ENCODE measurements around the gene TESK2.

The TESK2 gene

DNA sequence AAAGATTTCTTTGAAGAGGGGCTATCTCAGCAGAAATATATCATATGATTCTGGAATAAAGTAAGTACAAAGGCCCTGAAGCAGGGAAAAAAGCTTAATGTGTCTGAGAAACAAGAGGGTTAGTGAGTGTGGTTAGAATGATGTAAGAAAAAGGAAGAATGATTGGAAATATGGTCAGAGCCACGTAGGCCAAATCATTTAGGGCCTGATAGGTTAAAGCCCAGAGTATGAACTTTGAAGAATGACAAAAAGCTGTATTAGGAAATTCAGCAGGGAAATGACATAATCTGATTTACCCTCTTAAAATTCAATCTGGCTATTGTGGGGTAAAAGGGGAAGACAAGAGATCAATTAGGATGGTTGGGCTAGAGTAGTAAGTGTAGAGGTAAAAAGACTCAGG lies 81.7 kb downstream of the TESK2 start:
- no peaks in the 10 kb centered on the region for H3K27me3 ChIP-seq (ENCODE audit: insufficient read depth, low read depth)
- no peaks in the 10 kb centered on the region for H3K36me3 ChIP-seq (ENCODE audit: insufficient read depth)
- H3K4me1 ChIP-seq (ENCODE audit: low read depth, poor library complexity, severe bottlenecking) = no peaks in the 10 kb centered on the region
- no peak overlapping the region for H3K9ac ChIP-seq
- TF ChIP-seq, protein P1, sequence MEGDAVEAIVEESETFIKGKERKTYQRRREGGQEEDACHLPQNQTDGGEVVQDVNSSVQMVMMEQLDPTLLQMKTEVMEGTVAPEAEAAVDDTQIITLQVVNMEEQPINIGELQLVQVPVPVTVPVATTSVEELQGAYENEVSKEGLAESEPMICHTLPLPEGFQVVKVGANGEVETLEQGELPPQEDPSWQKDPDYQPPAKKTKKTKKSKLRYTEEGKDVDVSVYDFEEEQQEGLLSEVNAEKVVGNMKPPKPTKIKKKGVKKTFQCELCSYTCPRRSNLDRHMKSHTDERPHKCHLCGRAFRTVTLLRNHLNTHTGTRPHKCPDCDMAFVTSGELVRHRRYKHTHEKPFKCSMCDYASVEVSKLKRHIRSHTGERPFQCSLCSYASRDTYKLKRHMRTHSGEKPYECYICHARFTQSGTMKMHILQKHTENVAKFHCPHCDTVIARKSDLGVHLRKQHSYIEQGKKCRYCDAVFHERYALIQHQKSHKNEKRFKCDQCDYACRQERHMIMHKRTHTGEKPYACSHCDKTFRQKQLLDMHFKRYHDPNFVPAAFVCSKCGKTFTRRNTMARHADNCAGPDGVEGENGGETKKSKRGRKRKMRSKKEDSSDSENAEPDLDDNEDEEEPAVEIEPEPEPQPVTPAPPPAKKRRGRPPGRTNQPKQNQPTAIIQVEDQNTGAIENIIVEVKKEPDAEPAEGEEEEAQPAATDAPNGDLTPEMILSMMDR (conservative IDR thresholded peaks at IDR 0.05; ENCODE audit: low read depth, low read length) = no peak
- H3K4me2 ChIP-seq = no peak overlapping the region
- H3K79me2 ChIP-seq (ENCODE audit: insufficient read depth, low read depth) = no peaks in the 10 kb centered on the region
- H2AFZ ChIP-seq (ENCODE audit: low read depth) = no peak overlapping the region
- no peak overlapping the region for H3K27ac ChIP-seq
- no peak overlapping the region for H3K4me3 ChIP-seq (IDR thresholded peaks at IDR 0.05; ENCODE audit: insufficient read depth, low read depth, low read length)
- H4K20me1 ChIP-seq (ENCODE audit: insufficient read depth) = no peaks in the 10 kb centered on the region

GRCh38 chr1:45407629-45408287 lies 83.2 kb downstream of the TESK2 start:
- Histone ChIP-seq H3K4me1 (ENCODE audit: low read depth, poor library complexity, severe bottlenecking) (no peaks in the 10 kb centered on the region), H3K79me2 (ENCODE audit: insufficient read depth, low read depth) (no peaks in the 10 kb centered on the region), H2AFZ (ENCODE audit: low read depth) (no peak overlapping the region), H3K27ac (no peak overlapping the region), H3K36me3 (ENCODE audit: insufficient read depth) (no peaks in the 10 kb centered on the region), H3K4me3 (IDR thresholded peaks at IDR 0.05; ENCODE audit: insufficient read depth, low read depth, low read length) (no peak overlapping the region), H3K27me3 (ENCODE audit: insufficient read depth, low read depth) (no peaks in the 10 kb centered on the region), H4K20me1 (ENCODE audit: insufficient read depth) (no peaks in the 10 kb centered on the region), H3K4me2 (no peak overlapping the region), H3K9ac (no peak overlapping the region)
- TF ChIP-seq, protein P1 (conservative IDR thresholded peaks at IDR 0.05; ENCODE audit: low read depth, low read length) = no peak

- Histone ChIP-seq H3K4me1 (ENCODE audit: low read depth, poor library complexity, severe bottlenecking) (peaks cover 4% of the 10 kb centered on the region), H3K27me3 (ENCODE audit: insufficient read depth, low read depth) (no peaks in the 10 kb centered on the region), H3K4me2 (no peak overlapping the region), H3K9ac (no peak overlapping the region), H3K4me3 (IDR thresholded peaks at IDR 0.05; ENCODE audit: insufficient read depth, low read depth, low read length) (no peak overlapping the region), H3K79me2 (ENCODE audit: insufficient read depth, low read depth) (no peaks in the 10 kb centered on the region), H3K36me3 (ENCODE audit: insufficient read depth) (no peaks in the 10 kb centered on the region), H3K27ac (no peak overlapping the region), H4K20me1 (ENCODE audit: insufficient read depth) (no peaks in the 10 kb centered on the region), H2AFZ (ENCODE audit: low read depth) (no peak overlapping the region)
- TF ChIP-seq, protein P1 (conservative IDR thresholded peaks at IDR 0.05; ENCODE audit: low read depth, low read length) = no peak
These were observed 85.3 kb downstream of the TESK2 start for GRCh38 chr1:45405636-45406035.

GRCh38 chr1:45403718-45404117 lies 87.2 kb downstream of the TESK2 start:
- Histone ChIP-seq H3K4me2 (no peak overlapping the region), H3K27me3 (ENCODE audit: insufficient read depth, low read depth) (no peaks in the 10 kb centered on the region)
- TF ChIP-seq, protein P1 (conservative IDR thresholded peaks at IDR 0.05; ENCODE audit: low read depth, low read length) = no peak

More at GRCh38 chr1:45403718-45404117, 87.2 kb downstream of the TESK2 start:
- no peaks in the 10 kb centered on the region for H4K20me1 ChIP-seq (ENCODE audit: insufficient read depth)
- H3K9ac ChIP-seq = no peak overlapping the region
- H3K36me3 ChIP-seq (ENCODE audit: insufficient read depth) = no peaks in the 10 kb centered on the region
- no peak overlapping the region for H3K27ac ChIP-seq
- no peak overlapping the region for H2AFZ ChIP-seq (ENCODE audit: low read depth)
- peaks cover 4% of the 10 kb centered on the region for H3K4me1 ChIP-seq (ENCODE audit: low read depth, poor library complexity, severe bottlenecking)
- no peak overlapping the region for H3K4me3 ChIP-seq (IDR thresholded peaks at IDR 0.05; ENCODE audit: insufficient read depth, low read depth, low read length)
- H3K79me2 ChIP-seq (ENCODE audit: insufficient read depth, low read depth) = no peaks in the 10 kb centered on the region
